ENCODE measurements around the gene PMM1. TPM values are rescaled to one million over a fixed set of nuclear protein-coding genes. Genes with fewer than 3 reads are reported as not detected.

PMM1 gene
- total and polyA plus RNA-seq, 2 donors from 2014 or later, result 36.4 to 127 TPM

- peak; percentile 72 for TF ChIP-seq CTCF (IDR thresholded peaks at IDR 0.05; ENCODE audit: borderline replicate concordance, extremely low read depth, insufficient read depth)
- FAIRE-seq (no peak), DNase-seq (peak in 4 of 5 donors; percentile 69 to 79 (median 76))
- H3K36me3 ChIP-seq (ENCODE audit: control insufficient read depth in 2 of 3, insufficient read depth in 3 of 3, low read length in 3 of 3), result peaks cover 0 to 16% (median 6%) of the 10 kb centered on the region in 3 donors
- peaks cover 0 to 8% (median 0%) of the 10 kb centered on the region in 3 donors for H3K4me1 ChIP-seq (ENCODE audit: control insufficient read depth in 2 of 3, insufficient read depth in 2 of 3, low read depth in 1 of 3, low read length in 3 of 3)
- H3K4me3 ChIP-seq (ENCODE audit: low read length in 3 of 3), result no peak overlapping the region
- no peaks in the 10 kb centered on the region for H3K27me3 ChIP-seq (ENCODE audit: control insufficient read depth, insufficient read depth, low read length)
- intact Hi-C loops (cut with DNase I), result no loop called here
- H3K9me3 ChIP-seq (ENCODE audit: control insufficient read depth in 2 of 3, insufficient read depth in 1 of 3, low read length in 3 of 3), result no peaks in the 10 kb centered on the region
- peak overlapping the region in 1 of 2 donors; percentile 2 for H3K27ac ChIP-seq (ENCODE audit: low read depth in 2 of 2, low read length in 2 of 2)
- no peak overlapping the region for H3K9ac ChIP-seq (ENCODE audit: low read length in 3 of 3)
Measured at GRCh38 chr22:41576877-41577276, 12.8 kb downstream of the PMM1 start.

DNA sequence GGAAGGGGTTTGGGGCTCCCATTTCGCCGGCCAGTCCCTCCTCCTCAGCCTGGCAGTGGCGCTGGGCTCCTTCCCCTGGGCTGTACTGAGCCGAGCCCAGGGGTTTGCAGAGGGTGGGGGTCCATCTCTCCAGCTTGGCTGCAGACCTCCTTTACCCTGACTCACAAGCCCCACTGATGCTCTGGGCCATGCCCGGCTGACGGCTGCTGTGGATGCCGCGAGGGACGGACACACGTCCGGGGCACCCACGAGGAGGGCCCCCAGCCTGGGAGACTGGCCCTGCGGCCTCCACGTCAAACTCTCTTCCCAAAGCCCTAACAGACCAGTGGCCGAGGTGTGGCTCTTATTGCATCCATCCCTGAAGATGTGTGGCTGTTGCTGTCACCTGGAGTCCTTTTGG, 14.1 kb downstream of the PMM1 start:
- no peak overlapping the region for H3K27ac ChIP-seq (ENCODE audit: low read depth in 2 of 2, low read length in 2 of 2)
- no peak for FAIRE-seq
- intact Hi-C loops (cut with DNase I), result no loop called here

GRCh38 chr22:41574847-41575381, 14.7 kb downstream of the PMM1 start:
- intact Hi-C loops (cut with DNase I), result no loop called here
- FAIRE-seq (no peak), DNase-seq (peak in 2 of 5 donors; percentile 49 to 92)
- Histone ChIP-seq H3K4me1 (ENCODE audit: control insufficient read depth in 2 of 3, insufficient read depth in 2 of 3, low read depth in 1 of 3, low read length in 3 of 3) (peaks cover 0 to 8% (median 0%) of the 10 kb centered on the region in 3 donors), H3K27ac (ENCODE audit: low read depth in 2 of 2, low read length in 2 of 2) (peak overlapping the region; percentile 29 to 63), H3K4me3 (ENCODE audit: low read length in 3 of 3) (no peak overlapping the region), H3K27me3 (ENCODE audit: control insufficient read depth, insufficient read depth, low read length) (no peaks in the 10 kb centered on the region), H3K36me3 (ENCODE audit: control insufficient read depth in 2 of 3, insufficient read depth in 3 of 3, low read length in 3 of 3) (peaks cover 0 to 15% (median 6%) of the 10 kb centered on the region in 3 donors), H3K9me3 (ENCODE audit: control insufficient read depth in 2 of 3, insufficient read depth in 1 of 3, low read length in 3 of 3) (no peaks in the 10 kb centered on the region), H3K9ac (ENCODE audit: low read length in 3 of 3) (no peak overlapping the region)
- no peak for TF ChIP-seq CTCF (IDR thresholded peaks at IDR 0.05; ENCODE audit: borderline replicate concordance, extremely low read depth, insufficient read depth)

More for the DNA sequence above, 14.1 kb downstream of the PMM1 start:
- Histone ChIP-seq H3K9ac (ENCODE audit: low read length in 3 of 3) (no peak overlapping the region), H3K27me3 (ENCODE audit: control insufficient read depth, insufficient read depth, low read length) (no peaks in the 10 kb centered on the region), H3K36me3 (ENCODE audit: control insufficient read depth in 2 of 3, insufficient read depth in 3 of 3, low read length in 3 of 3) (peaks cover 0 to 16% (median 6%) of the 10 kb centered on the region in 3 donors), H3K4me1 (ENCODE audit: control insufficient read depth in 2 of 3, insufficient read depth in 2 of 3, low read depth in 1 of 3, low read length in 3 of 3) (peaks cover 0 to 8% (median 0%) of the 10 kb centered on the region in 3 donors), H3K9me3 (ENCODE audit: control insufficient read depth in 2 of 3, insufficient read depth in 1 of 3, low read length in 3 of 3) (no peaks in the 10 kb centered on the region), H3K4me3 (ENCODE audit: low read length in 3 of 3) (no peak overlapping the region)
- DNase-seq, result no peak
- no peak for TF ChIP-seq CTCF (IDR thresholded peaks at IDR 0.05; ENCODE audit: borderline replicate concordance, extremely low read depth, insufficient read depth)
